ENCODE measurements around the gene CDC27. TPM values are rescaled to one million over a fixed set of nuclear protein-coding genes. Genes with fewer than 3 reads are reported as not detected.

The CDC27 gene
- total RNA-seq, 4 donors from 2014 or later, result 37.5 to 63.9 (median 40.6) TPM

- H3K27me3 ChIP-seq, result no peaks in the 10 kb centered on the region
- no peak overlapping the region for H3K27ac ChIP-seq
- no peaks in the 10 kb centered on the region for H3K9me3 ChIP-seq
- H3K36me3 ChIP-seq, result no peaks in the 10 kb centered on the region
- DNase-seq, result no peak
- peaks cover 6 to 14% (median 7%) of the 10 kb centered on the region in 4 donors for H3K4me1 ChIP-seq
- in situ Hi-C loops (cut with MboI; ENCODE audit: low pct_ligation_motif_present in 1 of 4, low pct_unique_long_range_greater_than_20kb in 1 of 4, low sequenced_read_pairs in 3 of 4), result no loop called here
- intact Hi-C loops (cut with DNase I; ENCODE audit: low total_unique reads), result no loop called here
- TF ChIP-seq CTCF (IDR thresholded peaks at IDR 0.05), result no peak
- TF ChIP-seq EP300 (IDR thresholded peaks at IDR 0.05; ENCODE audit: low read depth), result no peak
- TF ChIP-seq POLR2A (IDR thresholded peaks at IDR 0.05), result no peak
- TF ChIP-seq POLR2AphosphoS5 (IDR thresholded peaks at IDR 0.05), result no peak
- H3K4me3 ChIP-seq, result no peak overlapping the region
- 60% methylated on average over 3 of the region's 3 CpGs; no CpG with 5 or more reads in 1 of the 2 donors for WGBS, 2 donors (ENCODE audit: low coverage in 1 of 2)
Observed at GRCh38 chr17:47210105-47210504, 21.0 kb upstream of the CDC27 start.

- no peak overlapping the region for H3K4me3 ChIP-seq
- DNase-seq, result no peak
- H3K9me3 ChIP-seq, result no peaks in the 10 kb centered on the region
- peaks cover 6 to 20% (median 10%) of the 10 kb centered on the region in 4 donors for H3K4me1 ChIP-seq
- in situ Hi-C loops (cut with MboI; ENCODE audit: low pct_ligation_motif_present in 1 of 4, low pct_unique_long_range_greater_than_20kb in 1 of 4, low sequenced_read_pairs in 3 of 4), result no loop called here
- no peak overlapping the region for H3K27ac ChIP-seq
- no peaks in the 10 kb centered on the region for H3K36me3 ChIP-seq
- TF ChIP-seq POLR2AphosphoS5 (IDR thresholded peaks at IDR 0.05) (no peak), EP300 (IDR thresholded peaks at IDR 0.05; ENCODE audit: low read depth) (no peak), CTCF (IDR thresholded peaks at IDR 0.05) (no peak), POLR2A (IDR thresholded peaks at IDR 0.05) (no peak)
- WGBS, 2 donors (ENCODE audit: low coverage in 1 of 2), result 93% methylated on average over 3 of the region's 3 CpGs; no CpG with 5 or more reads in 1 of the 2 donors
- H3K27me3 ChIP-seq, result no peaks in the 10 kb centered on the region
- intact Hi-C loops (cut with DNase I; ENCODE audit: low total_unique reads), result no loop called here
Observed at GRCh38 chr17:47209499-47209898, 20.4 kb upstream of the CDC27 start.

- WGBS, 2 donors (ENCODE audit: low coverage in 1 of 2), result 83% methylated on average over 6 of the region's 6 CpGs; no CpG with 5 or more reads in 1 of the 2 donors
Observed at GRCh38 chr17:47208744-47209488, 19.8 kb upstream of the CDC27 start, which contains the start of gene MYL4. Gene MYL4, plus strand, starts transcription at chr17:47209348. Its CDS starts 75 bp downstream, at chr17:47209423.

More at GRCh38 chr17:47208744-47209488, 19.8 kb upstream of the CDC27 start, which contains the start of gene MYL4:
- TF ChIP-seq CTCF (IDR thresholded peaks at IDR 0.05) (no peak), EP300 (IDR thresholded peaks at IDR 0.05; ENCODE audit: low read depth) (no peak), POLR2AphosphoS5 (IDR thresholded peaks at IDR 0.05) (no peak), POLR2A (IDR thresholded peaks at IDR 0.05) (no peak)
- H3K4me3 ChIP-seq, result no peak within 1 kb of the TSS
- H3K36me3 ChIP-seq, result no peaks in the 10 kb centered on the region
- no peaks in the 10 kb centered on the region for H3K27me3 ChIP-seq
- no peak within 1 kb of the TSS for H3K27ac ChIP-seq
- intact Hi-C loops (cut with DNase I; ENCODE audit: low total_unique reads), result no loop called here
- no peaks in the 10 kb centered on the region for H3K9me3 ChIP-seq
- peaks cover 6 to 25% (median 15%) of the 10 kb centered on the region in 4 donors for H3K4me1 ChIP-seq
- in situ Hi-C loops (cut with MboI; ENCODE audit: low pct_ligation_motif_present in 1 of 4, low pct_unique_long_range_greater_than_20kb in 1 of 4, low sequenced_read_pairs in 3 of 4), result no loop called here
- DNase-seq, result no peak

Measured in transverse colon (tissue), 4 donors.